ENCODE data around the gene GANC. TPM values are rescaled to one million over a fixed set of nuclear protein-coding genes. Genes with fewer than 3 reads are reported as not detected.
A peak's percentile ranks its signal among the peaks of the same experiment; 100 is the strongest.

Gene GANC
- total RNA-seq, 1 donor from 2014 or later: 122 TPM

GRCh38 chr15:42344763-42345162, 71.8 kb downstream of the GANC start:
- TF ChIP-seq CTCF (IDR thresholded peaks at IDR 0.05): no peak
- H3K27ac ChIP-seq: no peak overlapping the region
- H3K4me3 ChIP-seq: no peak overlapping the region
- H3K27me3 ChIP-seq (ENCODE audit: low read depth): no peaks in the 10 kb centered on the region
- DNase-seq (no peak), ATAC-seq (no peak)
- H3K36me3 ChIP-seq: peaks cover 95% of the 10 kb centered on the region
- intact Hi-C loops (cut with DNase I): no loop called here
- H3K4me1 ChIP-seq: no peaks in the 10 kb centered on the region
- no peaks in the 10 kb centered on the region for H3K9me3 ChIP-seq

- no peaks in the 10 kb centered on the region for H3K4me1 ChIP-seq
- H3K4me3 ChIP-seq: no peak overlapping the region
- no peak for TF ChIP-seq CTCF (IDR thresholded peaks at IDR 0.05)
- no peaks in the 10 kb centered on the region for H3K9me3 ChIP-seq
- ATAC-seq (no peak), DNase-seq (no peak)
- no peaks in the 10 kb centered on the region for H3K27me3 ChIP-seq (ENCODE audit: low read depth)
- intact Hi-C loops (cut with DNase I): no loop called here
- peaks cover 95% of the 10 kb centered on the region for H3K36me3 ChIP-seq
- H3K27ac ChIP-seq: no peak overlapping the region
Observed at GRCh38 chr15:42345504-42345903, 72.5 kb downstream of the GANC start.

GRCh38 chr15:42348083-42348482, 75.1 kb downstream of the GANC start:
- peaks cover 99% of the 10 kb centered on the region for H3K36me3 ChIP-seq
- intact Hi-C loops (cut with DNase I): no loop called here
- no peaks in the 10 kb centered on the region for H3K27me3 ChIP-seq (ENCODE audit: low read depth)
- ATAC-seq (peak in 1 of 2 donors; percentile 60), DNase-seq (no peak)
- no peak for TF ChIP-seq CTCF (IDR thresholded peaks at IDR 0.05)
- no peak overlapping the region for H3K27ac ChIP-seq
- no peaks in the 10 kb centered on the region for H3K4me1 ChIP-seq
- no peaks in the 10 kb centered on the region for H3K9me3 ChIP-seq
- H3K4me3 ChIP-seq: no peak overlapping the region

GRCh38 chr15:42349186-42349585, 76.2 kb downstream of the GANC start:
- ATAC-seq: no peak
- Histone ChIP-seq H3K4me1 (no peaks in the 10 kb centered on the region), H3K27ac (no peak overlapping the region), H3K27me3 (ENCODE audit: low read depth) (no peaks in the 10 kb centered on the region), H3K9me3 (no peaks in the 10 kb centered on the region), H3K4me3 (no peak overlapping the region), H3K36me3 (peaks cover 99% of the 10 kb centered on the region)
- TF ChIP-seq CTCF (IDR thresholded peaks at IDR 0.05): no peak
- intact Hi-C loops (cut with DNase I): no loop called here
- no peak for DNase-seq

GRCh38 chr15:42352401-42352800, 79.4 kb downstream of the GANC start:
- DNase-seq (no peak), ATAC-seq (no peak)
- Histone ChIP-seq H3K4me1 (no peaks in the 10 kb centered on the region), H3K4me3 (no peak overlapping the region), H3K27ac (no peak overlapping the region), H3K27me3 (ENCODE audit: low read depth) (no peaks in the 10 kb centered on the region), H3K9me3 (no peaks in the 10 kb centered on the region), H3K36me3 (peaks cover 98% of the 10 kb centered on the region)
- intact Hi-C loops (cut with DNase I): no loop called here
- TF ChIP-seq CTCF (IDR thresholded peaks at IDR 0.05): no peak

GRCh38 chr15:42353061-42353460, 80.1 kb downstream of the GANC start:
- H3K4me1 ChIP-seq: no peaks in the 10 kb centered on the region
- intact Hi-C loops (cut with DNase I): no loop called here
- peaks cover 98% of the 10 kb centered on the region for H3K36me3 ChIP-seq

More at GRCh38 chr15:42353061-42353460, 80.1 kb downstream of the GANC start:
- Histone ChIP-seq H3K27ac (no peak overlapping the region), H3K9me3 (no peaks in the 10 kb centered on the region), H3K27me3 (ENCODE audit: low read depth) (no peaks in the 10 kb centered on the region), H3K4me3 (no peak overlapping the region)
- ATAC-seq: no peak
- TF ChIP-seq CTCF (IDR thresholded peaks at IDR 0.05): no peak
- no peak for DNase-seq

All from lower lobe of right lung (tissue), 2 donors.